Measurements from ENCODE around the gene GALC. TPM values are rescaled to one million over a fixed set of nuclear protein-coding genes. Genes with fewer than 3 reads are reported as not detected.
A peak's percentile ranks its signal among the peaks of the same experiment; 100 is the strongest.
"Not testable (repeated sequence)": the region's sequence is repeated elsewhere in the genome, so short reads cannot be mapped to it uniquely, and the experiment has no call there.

The GALC gene
- total and polyA plus RNA-seq, 9 of the 15 experiments (the other 6 are each of a cell fraction or from before 2014, with no cell fraction given) = 1.6 to 15.0 (median 7.3) TPM

DNA sequence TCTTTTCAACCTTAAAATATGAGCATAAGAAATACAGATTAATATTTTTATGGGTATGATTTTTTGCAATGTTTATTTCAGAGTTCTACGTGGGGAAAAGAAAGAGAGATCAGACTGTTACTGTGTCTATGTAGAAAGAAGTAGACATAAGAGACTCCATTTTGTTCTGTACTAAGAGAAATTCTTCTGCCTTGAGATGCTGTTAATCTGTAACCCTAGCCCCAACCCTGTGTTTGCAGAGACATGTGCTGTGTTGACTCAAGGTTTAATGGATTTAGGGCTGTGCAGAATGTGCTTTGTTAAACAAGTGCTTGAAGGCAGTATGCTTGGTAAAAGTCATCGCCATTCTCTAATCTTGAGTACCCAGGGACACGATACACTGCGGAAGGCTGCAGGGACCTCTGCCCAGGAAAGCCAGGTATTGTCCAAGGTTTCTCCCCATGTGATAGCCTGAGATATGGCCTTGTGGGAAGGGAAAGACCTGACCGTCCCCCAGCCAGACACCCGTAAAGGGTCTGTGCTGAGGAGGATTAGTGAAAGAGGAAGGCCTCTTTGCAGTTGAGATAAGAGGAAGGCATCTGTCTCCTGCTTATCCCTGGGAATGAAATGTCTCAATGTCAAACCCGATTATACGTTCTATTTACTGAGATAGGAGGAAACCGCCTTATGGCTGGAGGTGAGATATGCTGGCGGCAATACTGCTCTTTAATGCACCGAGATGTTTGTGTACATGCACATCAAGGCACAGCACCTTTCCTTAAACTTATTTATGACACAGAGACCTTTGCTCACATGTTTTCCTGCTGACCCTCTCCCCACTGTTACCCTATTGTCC, 31.5 kb upstream of the GALC start (continued):
- TF ChIP-seq, protein P1, sequence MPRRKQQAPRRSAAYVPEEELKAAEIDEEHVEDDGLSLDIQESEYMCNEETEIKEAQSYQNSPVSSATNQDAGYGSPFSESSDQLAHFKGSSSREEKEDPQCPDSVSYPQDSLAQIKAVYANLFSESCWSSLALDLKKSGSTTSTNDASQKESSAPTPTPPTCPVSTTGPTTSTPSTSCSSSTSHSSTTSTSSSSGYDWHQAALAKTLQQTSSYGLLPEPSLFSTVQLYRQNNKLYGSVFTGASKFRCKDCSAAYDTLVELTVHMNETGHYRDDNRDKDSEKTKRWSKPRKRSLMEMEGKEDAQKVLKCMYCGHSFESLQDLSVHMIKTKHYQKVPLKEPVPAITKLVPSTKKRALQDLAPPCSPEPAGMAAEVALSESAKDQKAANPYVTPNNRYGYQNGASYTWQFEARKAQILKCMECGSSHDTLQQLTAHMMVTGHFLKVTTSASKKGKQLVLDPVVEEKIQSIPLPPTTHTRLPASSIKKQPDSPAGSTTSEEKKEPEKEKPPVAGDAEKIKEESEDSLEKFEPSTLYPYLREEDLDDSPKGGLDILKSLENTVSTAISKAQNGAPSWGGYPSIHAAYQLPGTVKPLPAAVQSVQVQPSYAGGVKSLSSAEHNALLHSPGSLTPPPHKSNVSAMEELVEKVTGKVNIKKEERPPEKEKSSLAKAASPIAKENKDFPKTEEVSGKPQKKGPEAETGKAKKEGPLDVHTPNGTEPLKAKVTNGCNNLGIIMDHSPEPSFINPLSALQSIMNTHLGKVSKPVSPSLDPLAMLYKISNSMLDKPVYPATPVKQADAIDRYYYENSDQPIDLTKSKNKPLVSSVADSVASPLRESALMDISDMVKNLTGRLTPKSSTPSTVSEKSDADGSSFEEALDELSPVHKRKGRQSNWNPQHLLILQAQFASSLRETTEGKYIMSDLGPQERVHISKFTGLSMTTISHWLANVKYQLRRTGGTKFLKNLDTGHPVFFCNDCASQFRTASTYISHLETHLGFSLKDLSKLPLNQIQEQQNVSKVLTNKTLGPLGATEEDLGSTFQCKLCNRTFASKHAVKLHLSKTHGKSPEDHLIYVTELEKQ (CRISPR knock-in tag; IDR thresholded peaks at IDR 0.05) = 0 out of 2 replicates have a peak, but pooled peaks have one; percentile 55
- peak; percentile 70; the same call in 1 of the 2 replicates for TF ChIP-seq ZKSCAN8 (CRISPR knock-in tag; IDR thresholded peaks at IDR 0.05)
- peak; percentile 73; the same call in 1 of the 2 replicates for TF ChIP-seq BCL6 (CRISPR knock-in tag; IDR thresholded peaks at IDR 0.05)
- 0 out of 2 replicates have a peak, but pooled peaks have one; percentile 59 for TF ChIP-seq ELF2 (CRISPR knock-in tag; IDR thresholded peaks at IDR 0.05)
- peak; percentile 99 for TF ChIP-seq CBFA2T3 (IDR thresholded peaks at IDR 0.05)
- TF ChIP-seq CREM (IDR thresholded peaks at IDR 0.05; ENCODE audit: low read depth) = 0 out of 2 replicates have a peak, but pooled peaks have one; percentile 21
- 0 out of 2 replicates have a peak, but pooled peaks have one; percentile 64 for TF ChIP-seq SMAD3 (CRISPR knock-in tag; conservative IDR thresholded peaks at IDR 0.05)
- peak; percentile 82 to 84 for TF ChIP-seq KDM1A (IDR thresholded peaks at IDR 0.05)
- TF ChIP-seq CEBPB (tag; IDR thresholded peaks at IDR 0.05) = 0 out of 2 replicates have a peak, but pooled peaks have one; percentile 32
- peak; percentile 23; the same call in 1 of the 2 replicates for TF ChIP-seq SPI1 (IDR thresholded peaks at IDR 0.05; ENCODE audit: borderline replicate concordance, low read depth, low read length)
- peak; percentile 93 for TF ChIP-seq FOXM1 (IDR thresholded peaks at IDR 0.05; ENCODE audit: low read depth)
- TF ChIP-seq FOXM1 (CRISPR knock-in tag; IDR thresholded peaks at IDR 0.05; ENCODE audit: low read depth) = not testable (repeated sequence)
- peak; percentile 29 for TF ChIP-seq ZNF583 (CRISPR knock-in tag; IDR thresholded peaks at IDR 0.05)
- peak; percentile 94 for TF ChIP-seq ZNF311 (CRISPR knock-in tag; IDR thresholded peaks at IDR 0.05)
- TF ChIP-seq NFIC (IDR thresholded peaks at IDR 0.05) = peak; percentile 94
- TF ChIP-seq RCOR1 (IDR thresholded peaks at IDR 0.05; ENCODE audit: borderline replicate concordance in 1 of 2, low read depth in 2 of 2, low read length in 2 of 2) = 0 out of 4 replicates have a peak, but pooled peaks of 1 of the 2 experiments have one; percentile 12
- TF ChIP-seq ETV5 (CRISPR knock-in tag; IDR thresholded peaks at IDR 0.05; ENCODE audit: low read depth) = peak; percentile 54; the same call in 1 of the 2 replicates
- TF ChIP-seq ZNF41 (CRISPR knock-in tag; conservative IDR thresholded peaks at IDR 0.05) = peak; percentile 70; the same call in 1 of the 2 replicates
- peak; percentile 25; the same call in 1 of the 2 replicates for TF ChIP-seq L3MBTL2 (IDR thresholded peaks at IDR 0.05)
- peak; percentile 64; the same call in 1 of the 2 replicates for TF ChIP-seq ZNF197 (CRISPR knock-in tag; IDR thresholded peaks at IDR 0.05; ENCODE audit: low read depth)
- TF ChIP-seq CC2D1A (IDR thresholded peaks at IDR 0.05) = peak; percentile 98
- TF ChIP-seq, protein P2, sequence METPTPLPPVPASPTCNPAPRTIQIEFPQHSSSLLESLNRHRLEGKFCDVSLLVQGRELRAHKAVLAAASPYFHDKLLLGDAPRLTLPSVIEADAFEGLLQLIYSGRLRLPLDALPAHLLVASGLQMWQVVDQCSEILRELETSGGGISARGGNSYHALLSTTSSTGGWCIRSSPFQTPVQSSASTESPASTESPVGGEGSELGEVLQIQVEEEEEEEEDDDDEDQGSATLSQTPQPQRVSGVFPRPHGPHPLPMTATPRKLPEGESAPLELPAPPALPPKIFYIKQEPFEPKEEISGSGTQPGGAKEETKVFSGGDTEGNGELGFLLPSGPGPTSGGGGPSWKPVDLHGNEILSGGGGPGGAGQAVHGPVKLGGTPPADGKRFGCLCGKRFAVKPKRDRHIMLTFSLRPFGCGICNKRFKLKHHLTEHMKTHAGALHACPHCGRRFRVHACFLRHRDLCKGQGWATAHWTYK (CRISPR knock-in tag; IDR thresholded peaks at IDR 0.05) = peak; percentile 79
- peak; percentile 55; the same call in 1 of the 2 replicates for TF ChIP-seq ZNF766 (CRISPR knock-in tag; conservative IDR thresholded peaks at IDR 0.05)
- peak; percentile 80; the same call in 1 of the 2 replicates for TF ChIP-seq NCOA1 (IDR thresholded peaks at IDR 0.05; ENCODE audit: low read depth)
- peak; percentile 96 for TF ChIP-seq MTA2 (IDR thresholded peaks at IDR 0.05; ENCODE audit: low read depth)
- TF ChIP-seq ZNF23 (CRISPR knock-in tag; IDR thresholded peaks at IDR 0.05) = peak; percentile 45; the same call in 1 of the 2 replicates
- peak; percentile 89 for TF ChIP-seq SMARCA4 (IDR thresholded peaks at IDR 0.05)
